ENCODE results near the gene SIL1. TPM values are rescaled to one million over a fixed set of nuclear protein-coding genes. Genes with fewer than 3 reads are reported as not detected.
A peak's percentile ranks its signal among the peaks of the same experiment; 100 is the strongest.

Gene SIL1
- total RNA-seq, 2 experiments from 2014 or later, result 13.5 to 15.8 TPM

GRCh38 chr5:139134906-139135305 is 63.3 kb downstream of the SIL1 start:
- ATAC-seq (ENCODE audit: low read depth) (no peak), DNase-seq (no peak)
- Mint-ChIP-seq H3K9me3 (no peaks in the 10 kb centered on the region), H3K27me3 (no peaks in the 10 kb centered on the region), H3K4me3 (no peak overlapping the region), H3K36me3 (no peaks in the 10 kb centered on the region), H3K27ac (no peak overlapping the region), H3K4me1 (no peaks in the 10 kb centered on the region)
- POLR2A ChIA-PET, result interaction anchor here (0.6 kb wide), 1 partner anchor 28 kb away, joined by 3 read pairs; no protein-coding TSS in a partner anchor

DNA sequence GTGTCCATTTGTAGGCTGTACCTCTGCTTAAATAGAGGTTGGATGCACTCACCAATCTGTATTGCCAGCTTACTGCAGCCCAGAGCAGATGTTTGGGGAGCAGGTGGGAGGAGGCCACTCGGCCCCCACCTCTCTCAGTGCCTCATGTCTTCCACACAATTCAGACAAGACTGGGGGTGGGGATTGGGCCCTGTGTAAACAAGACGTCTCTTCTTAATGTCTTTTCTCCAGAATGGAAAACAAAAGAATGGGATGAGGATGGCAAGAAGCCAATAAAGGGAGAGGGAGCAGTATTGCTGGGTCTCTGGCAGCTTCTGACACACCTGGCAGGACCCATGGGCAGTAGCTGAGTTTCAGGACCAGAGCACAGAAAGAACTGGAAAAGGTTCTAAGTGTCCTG is 64.9 kb downstream of the SIL1 start:
- ATAC-seq (ENCODE audit: low read depth) (no peak), DNase-seq (no peak)
- no peaks in the 10 kb centered on the region for H3K9me3 Mint-ChIP-seq
- no peak overlapping the region for H3K4me3 Mint-ChIP-seq
- peak overlapping the region; percentile 31 for H3K27ac Mint-ChIP-seq
- H3K36me3 Mint-ChIP-seq, result no peaks in the 10 kb centered on the region
- H3K27me3 Mint-ChIP-seq, result no peaks in the 10 kb centered on the region
- H3K4me1 Mint-ChIP-seq, result no peaks in the 10 kb centered on the region
- POLR2A ChIA-PET, result no interaction called here

- Mint-ChIP-seq H3K4me1 (no peaks in the 10 kb centered on the region), H3K27me3 (no peaks in the 10 kb centered on the region), H3K27ac (no peak overlapping the region), H3K4me3 (no peak overlapping the region), H3K9me3 (no peaks in the 10 kb centered on the region), H3K36me3 (no peaks in the 10 kb centered on the region)
- DNase-seq, result no peak
- ATAC-seq (ENCODE audit: low read depth), result no peak
- POLR2A ChIA-PET, result no interaction called here
Measured at GRCh38 chr5:139132515-139132914, 65.7 kb downstream of the SIL1 start.

GRCh38 chr5:139131921-139132432 is 66.2 kb downstream of the SIL1 start:
- POLR2A ChIA-PET, result no interaction called here
- Mint-ChIP-seq H3K4me3 (no peak overlapping the region), H3K36me3 (no peaks in the 10 kb centered on the region), H3K27ac (no peak overlapping the region), H3K9me3 (no peaks in the 10 kb centered on the region), H3K4me1 (no peaks in the 10 kb centered on the region), H3K27me3 (no peaks in the 10 kb centered on the region)
- ATAC-seq (ENCODE audit: low read depth) (no peak), DNase-seq (no peak)

- H3K27me3 Mint-ChIP-seq, result no peaks in the 10 kb centered on the region
- no peak for DNase-seq
- no peak for ATAC-seq (ENCODE audit: low read depth)
- POLR2A ChIA-PET, result no interaction called here
- no peaks in the 10 kb centered on the region for H3K9me3 Mint-ChIP-seq
- H3K27ac Mint-ChIP-seq, result no peak overlapping the region
- no peak overlapping the region for H3K4me3 Mint-ChIP-seq
- no peaks in the 10 kb centered on the region for H3K4me1 Mint-ChIP-seq
- no peaks in the 10 kb centered on the region for H3K36me3 Mint-ChIP-seq
Measured at GRCh38 chr5:139131465-139131864, 66.7 kb downstream of the SIL1 start.

DNA sequence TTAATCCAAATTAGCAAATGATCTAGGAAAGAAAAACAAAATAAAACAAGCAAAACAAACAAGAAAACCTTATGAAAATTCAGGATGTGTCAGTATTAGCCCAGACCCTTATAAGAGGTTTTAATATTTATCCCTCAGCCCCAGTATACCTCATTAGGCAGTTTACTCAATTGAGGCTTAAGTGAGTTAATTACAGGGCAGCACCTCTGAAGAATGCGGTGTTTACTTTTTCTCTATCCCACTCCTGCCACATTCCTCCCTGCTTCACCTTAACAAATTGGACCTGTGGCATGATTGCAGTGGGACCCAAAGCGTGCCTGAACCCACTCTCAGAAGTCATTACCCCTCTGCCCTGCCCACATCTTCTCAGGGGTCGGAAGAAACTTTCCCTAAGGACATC is 67.1 kb downstream of the SIL1 start:
- no peaks in the 10 kb centered on the region for H3K4me1 Mint-ChIP-seq
- H3K36me3 Mint-ChIP-seq, result no peaks in the 10 kb centered on the region
- DNase-seq (no peak), ATAC-seq (ENCODE audit: low read depth) (no peak)
- no peak overlapping the region for H3K27ac Mint-ChIP-seq
- no peaks in the 10 kb centered on the region for H3K9me3 Mint-ChIP-seq
- POLR2A ChIA-PET, result no interaction called here
- H3K4me3 Mint-ChIP-seq, result no peak overlapping the region
- no peaks in the 10 kb centered on the region for H3K27me3 Mint-ChIP-seq

DNA sequence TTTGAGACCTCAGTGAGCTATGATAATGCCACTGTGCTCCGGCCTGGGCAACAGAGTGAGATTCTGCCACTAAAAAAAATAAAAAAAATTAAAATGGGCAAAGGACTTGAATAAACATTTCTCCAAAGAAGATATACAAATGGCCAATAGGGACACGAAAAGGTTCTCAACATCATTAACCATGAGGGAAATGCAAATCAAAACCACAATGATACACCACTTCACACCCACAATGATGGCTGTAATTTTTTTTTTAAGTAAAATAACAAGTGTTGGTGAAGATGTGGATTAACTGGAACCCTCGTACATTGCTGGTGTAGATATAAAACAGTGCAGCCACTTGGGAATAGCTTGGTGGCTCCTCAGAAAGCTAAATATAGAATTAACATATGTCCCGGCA is 68.0 kb downstream of the SIL1 start:
- POLR2A ChIA-PET, result no interaction called here
- no peaks in the 10 kb centered on the region for H3K9me3 Mint-ChIP-seq

GRCh38 chr5:139126711-139127111 is 71.5 kb downstream of the SIL1 start:
- H3K4me3 Mint-ChIP-seq, result no peak overlapping the region
- POLR2A ChIA-PET, result no interaction called here
- ATAC-seq (ENCODE audit: low read depth) (no peak), DNase-seq (no peak)
- H3K27me3 Mint-ChIP-seq, result no peaks in the 10 kb centered on the region
- H3K27ac Mint-ChIP-seq, result no peak overlapping the region
- no peaks in the 10 kb centered on the region for H3K9me3 Mint-ChIP-seq
- H3K4me1 Mint-ChIP-seq, result no peaks in the 10 kb centered on the region
- peaks cover under 1% of the 10 kb centered on the region for H3K36me3 Mint-ChIP-seq

More for the DNA sequence above, 68.0 kb downstream of the SIL1 start:
- Mint-ChIP-seq H3K36me3 (no peaks in the 10 kb centered on the region), H3K4me3 (no peak overlapping the region), H3K27ac (no peak overlapping the region), H3K4me1 (no peaks in the 10 kb centered on the region), H3K27me3 (no peaks in the 10 kb centered on the region)
- no peak for ATAC-seq (ENCODE audit: low read depth)
- DNase-seq, result no peak

DNA sequence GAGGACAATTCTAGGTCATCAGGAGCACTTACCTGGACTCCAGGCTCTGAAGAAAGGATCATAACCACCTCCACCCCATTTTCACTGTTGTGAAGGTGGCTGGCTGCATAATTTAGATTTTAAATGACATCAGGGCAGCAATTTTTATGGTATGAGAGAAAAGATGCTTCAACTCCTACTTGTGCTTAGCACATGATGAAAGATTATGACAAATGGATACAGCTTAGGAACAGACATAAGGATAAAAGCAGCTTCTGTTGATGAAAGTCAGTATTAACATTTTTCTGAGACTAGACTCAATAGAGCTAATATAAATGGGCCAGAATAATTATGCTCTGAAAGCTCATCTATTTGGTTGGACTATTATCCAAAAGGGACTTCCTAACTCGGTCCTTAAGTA is 72.2 kb downstream of the SIL1 start:
- no peak for ATAC-seq (ENCODE audit: low read depth)
- POLR2A ChIA-PET, result no interaction called here
- no peaks in the 10 kb centered on the region for H3K9me3 Mint-ChIP-seq

GRCh38 chr5:139124774-139125520 is 73.2 kb downstream of the SIL1 start:
- Mint-ChIP-seq H3K27ac (no peak overlapping the region), H3K27me3 (no peaks in the 10 kb centered on the region), H3K36me3 (peaks cover 2% of the 10 kb centered on the region), H3K4me1 (no peaks in the 10 kb centered on the region), H3K4me3 (no peak overlapping the region), H3K9me3 (no peaks in the 10 kb centered on the region)
- POLR2A ChIA-PET, result no interaction called here
- no peak for DNase-seq
- no peak for ATAC-seq (ENCODE audit: low read depth)

More for the DNA sequence above, 72.2 kb downstream of the SIL1 start:
- Mint-ChIP-seq H3K4me3 (no peak overlapping the region), H3K36me3 (peaks cover 2% of the 10 kb centered on the region), H3K27me3 (no peaks in the 10 kb centered on the region), H3K27ac (no peak overlapping the region), H3K4me1 (no peaks in the 10 kb centered on the region)
- no peak for DNase-seq

DNA sequence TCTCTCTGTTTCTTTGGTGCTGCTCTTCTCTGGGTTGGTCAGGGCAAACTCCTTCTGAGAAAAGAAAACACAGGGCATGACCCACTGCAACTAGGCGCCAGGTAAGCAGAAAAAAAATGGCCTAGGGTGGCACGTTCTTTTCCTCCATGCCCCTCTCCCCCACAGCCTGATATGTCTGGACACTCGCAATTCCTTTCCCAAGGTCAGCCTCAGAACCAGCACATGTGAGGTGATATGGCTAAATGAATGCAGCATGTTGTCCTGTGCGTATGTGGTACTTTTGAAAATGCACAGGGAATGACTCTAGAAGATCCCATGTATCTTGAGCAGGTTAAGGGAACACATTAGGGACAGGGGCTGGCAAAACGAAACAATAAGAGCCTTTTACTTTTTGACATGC is 77.0 kb downstream of the SIL1 start:
- Mint-ChIP-seq H3K4me3 (no peak overlapping the region), H3K4me1 (no peaks in the 10 kb centered on the region), H3K27me3 (no peaks in the 10 kb centered on the region), H3K27ac (no peak overlapping the region), H3K9me3 (no peaks in the 10 kb centered on the region), H3K36me3 (peaks cover 2% of the 10 kb centered on the region)
- ATAC-seq (ENCODE audit: low read depth), result no peak
- DNase-seq, result no peak
- POLR2A ChIA-PET, result no interaction called here

GRCh38 chr5:139120521-139120920 is 77.6 kb downstream of the SIL1 start:
- POLR2A ChIA-PET, result no interaction called here
- no peak for ATAC-seq (ENCODE audit: low read depth)

DNA sequence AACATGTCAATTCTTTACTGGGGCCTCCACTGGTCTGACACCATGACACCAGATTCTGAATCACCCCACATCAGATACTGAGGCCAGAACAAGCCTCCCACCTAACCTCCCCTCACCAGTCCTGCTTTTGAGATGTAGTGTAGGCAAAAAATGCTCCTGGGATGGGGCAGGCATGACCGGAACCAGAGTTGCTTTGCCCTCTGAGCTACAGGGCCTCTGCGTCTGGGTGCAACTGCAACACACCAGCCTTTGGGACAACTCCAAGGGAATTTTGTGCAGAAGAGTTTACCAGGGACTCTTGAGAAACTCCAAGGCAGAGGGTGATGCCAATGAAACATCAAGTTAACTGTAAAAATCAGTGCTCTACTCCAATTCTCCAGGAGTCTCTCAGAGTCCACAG is 79.4 kb downstream of the SIL1 start:
- DNase-seq (no peak), ATAC-seq (ENCODE audit: low read depth) (no peak)
- no peak overlapping the region for H3K4me3 Mint-ChIP-seq
- H3K4me1 Mint-ChIP-seq, result no peaks in the 10 kb centered on the region
- H3K27ac Mint-ChIP-seq, result no peak overlapping the region
- POLR2A ChIA-PET, result no interaction called here
- H3K36me3 Mint-ChIP-seq, result peaks cover 2% of the 10 kb centered on the region
- no peaks in the 10 kb centered on the region for H3K27me3 Mint-ChIP-seq
- no peaks in the 10 kb centered on the region for H3K9me3 Mint-ChIP-seq

More at GRCh38 chr5:139120521-139120920, 77.6 kb downstream of the SIL1 start:
- no peaks in the 10 kb centered on the region for H3K4me1 Mint-ChIP-seq
- H3K9me3 Mint-ChIP-seq, result no peaks in the 10 kb centered on the region
- no peak for DNase-seq
- no peaks in the 10 kb centered on the region for H3K27me3 Mint-ChIP-seq
- peaks cover 2% of the 10 kb centered on the region for H3K36me3 Mint-ChIP-seq
- H3K27ac Mint-ChIP-seq, result no peak overlapping the region
- H3K4me3 Mint-ChIP-seq, result no peak overlapping the region

GRCh38 chr5:139117342-139117884 is 80.8 kb downstream of the SIL1 start:
- H3K27me3 Mint-ChIP-seq, result no peaks in the 10 kb centered on the region
- POLR2A ChIA-PET, result no interaction called here

More at GRCh38 chr5:139117342-139117884, 80.8 kb downstream of the SIL1 start:
- DNase-seq, result no peak
- Mint-ChIP-seq H3K9me3 (no peaks in the 10 kb centered on the region), H3K4me1 (no peaks in the 10 kb centered on the region), H3K36me3 (peaks cover 5% of the 10 kb centered on the region), H3K4me3 (no peak overlapping the region), H3K27ac (no peak overlapping the region)
- ATAC-seq (ENCODE audit: low read depth), result no peak
